GM12891 (cell line): ENCODE measurements around the gene GNA14.

Source experiments
- PAX5 ChIP-seq: IDR thresholded peaks from 2 replicates; pipeline ENCODE4 v1.6.1; 2011; ENCODE audit warnings: low read length, moderate library complexity, mild to moderate bottlenecking; ENCODE audit not compliant: insufficient read depth, severe bottlenecking
- POLR2A ChIP-seq: IDR thresholded peaks from 2 replicates; pipeline ENCODE4 v1.6.1; 2011; ENCODE audit warnings: low read depth, low read length, control low read depth
- POLR2AphosphoS5 ChIP-seq: IDR thresholded peaks from 2 replicates; pipeline ENCODE4 v1.6.1; 2011; ENCODE audit warnings: low read depth, low read length, control low read depth
- TAF1 ChIP-seq: IDR thresholded peaks from 2 replicates; pipeline ENCODE4 v1.6.1; 2011; ENCODE audit warnings: low read depth, low read length, control low read depth

- TF ChIP-seq POLR2A (no peak), TAF1 (no peak), POLR2AphosphoS5 (no peak), PAX5 (no peak)
Observed at GRCh38 chr9:77601476-77602099, 46.5 kb downstream of the GNA14 start.
